HCT116 (cell line): ENCODE data around the gene TMEM62. TPM values are rescaled to one million over a fixed set of nuclear protein-coding genes. Genes with fewer than 3 reads are reported as not detected.

Experiments
- ATAC-seq: fragments of 200-7000 bp; cut with Tn5 transposase; 2 replicates; pipeline ENCODE4 v1.9.1; 2020; ENCODE audit warnings: mild to moderate bottlenecking, moderate library complexity
- BruUV-seq: library from RNA; stranded (reverse); fragments of 400-500 nt; replicated peaks from 2 replicates; lab custom pipeline; 2021; lab: Mats Ljungman, UMichigan
- CTCF ChIA-PET: fragments of 300-600 bp; sonication (Branson Sonifier 250); formaldehyde crosslinking; loops from one replicate; lab custom pipeline; 2021; ENCODE audit warnings: antibody characterized with exemption; lab: Charles Lee
- POLR2A ChIA-PET: fragments of 300-600, 350-600 bp; sonication (Branson Sonifier 250); formaldehyde crosslinking; loops from one replicate; lab custom pipeline; 2021; ENCODE audit warnings: antibody characterized with exemption; lab: Charles Lee
- RAD21 ChIA-PET, 2 experiments: fragments of 300-600 bp; sonication (Branson Sonifier 250); formaldehyde crosslinking; loops; one replicate each; lab custom pipeline; 2023; ENCODE audit warnings: low total read pairs in 2 of 2; ENCODE audit not compliant: uncharacterized antibody in 2 of 2, unreplicated experiment in 2 of 2, low non-redundant PET in 1 of 2; lab: Charles Lee
- DNase-seq: peaks from one replicate; pipeline ENCODE4 v3.0.0-alpha.2; 2010; ENCODE audit warnings: low read depth, low spot score
- H2AFZ ChIP-seq: fragments of 200-600 bp; shearing (Covaris generic), sonication (generic); 2 replicates; pipeline ENCODE4 v1.6.1; 2017; ENCODE audit warnings: low read depth, mixed run types, mixed read lengths, antibody characterized with exemption, low read length; ENCODE audit not compliant: poor library complexity, severe bottlenecking
- H3K27ac ChIP-seq: 2 replicates; pipeline ENCODE4 v1.5.1; 2012; ENCODE audit warnings: low read depth, low read length
- H3K27me3 ChIP-seq: fragments of 200-600 bp; sonication (generic); 2 replicates; pipeline ENCODE4 v1.6.1; 2016; ENCODE audit warnings: mixed run types, low read length, mixed read lengths; ENCODE audit not compliant: insufficient read depth
- H3K36me3 ChIP-seq, 2 experiments: fragments of 200-500 bp in 1 of 2; fragments of 200-600 bp in 1 of 2; sonication (Bioruptor generic) in 1 of 2; sonication (generic) in 1 of 2; 2 replicates each; pipeline versions ENCODE4 v1.5.1 to v1.6.1; 2014 to 2016; ENCODE audit warnings: low read length in 2 of 2, inconsistent platforms in 1 of 2, mixed read lengths in 1 of 2, mixed run types in 1 of 2; ENCODE audit not compliant: insufficient read depth in 2 of 2, control insufficient read depth in 1 of 2
- H3K4me1 ChIP-seq, 2 experiments: fragments of 200-600 bp in 1 of 2; sonication (generic) in 1 of 2; 2 replicates each; pipeline versions ENCODE4 v1.5.1 to v1.6.1; 2012 to 2017; ENCODE audit warnings: low read length in 2 of 2, inconsistent platforms in 1 of 2, mild to moderate bottlenecking in 1 of 2, mixed read lengths in 1 of 2, mixed run types in 1 of 2, moderate library complexity in 1 of 2; ENCODE audit not compliant: insufficient read depth in 2 of 2, control insufficient read depth in 1 of 2
- H3K4me2 ChIP-seq: fragments of 200-600 bp; sonication (generic); 2 replicates; pipeline ENCODE4 v1.6.1; 2017; ENCODE audit warnings: mixed run types, low read length, mixed read lengths
- H3K4me3 ChIP-seq, 2 experiments: fragments of 200-600 bp in 1 of 2; sonication (generic) in 1 of 2; replicated peaks in 1 of 2; 2 replicates each; pipeline ENCODE4 v1.5.1; 2011 to 2016; ENCODE audit warnings: low read length in 2 of 2, control low read depth in 1 of 2, low read depth in 1 of 2, mild to moderate bottlenecking in 1 of 2, mixed read lengths in 1 of 2, mixed run types in 1 of 2
- H3K79me2 ChIP-seq: fragments of 200-600 bp; sonication (generic); 2 replicates; pipeline ENCODE4 v1.6.1; 2017; ENCODE audit warnings: mild to moderate bottlenecking, mixed run types, low read length, moderate library complexity, mixed read lengths; ENCODE audit not compliant: insufficient read depth
- H3K9ac ChIP-seq: fragments of 200-600 bp; sonication (generic); 2 replicates; pipeline ENCODE4 v1.6.1; 2016; ENCODE audit warnings: low read length, mixed read lengths
- H3K9me2 ChIP-seq: fragments of 200-600 bp; sonication (generic), shearing (Covaris generic); 2 replicates; pipeline ENCODE4 v1.6.1; 2017; ENCODE audit warnings: mixed run types, mild to moderate bottlenecking, moderate library complexity; ENCODE audit not compliant: insufficient read depth
- H3K9me3 ChIP-seq, 2 experiments: fragments of 200-500 bp in 1 of 2; fragments of 200-600 bp in 1 of 2; sonication (Bioruptor generic) in 1 of 2; sonication (generic) in 1 of 2; 2 replicates each; pipeline ENCODE4 v1.6.1; 2014 to 2017; ENCODE audit warnings: low read length in 2 of 2, mixed read lengths in 2 of 2, inconsistent platforms in 1 of 2, low read depth in 1 of 2, mild to moderate bottlenecking in 1 of 2, mixed run types in 1 of 2, moderate library complexity in 1 of 2; ENCODE audit not compliant: control insufficient read depth in 1 of 2, insufficient read depth in 1 of 2
- H4K20me1 ChIP-seq: fragments of 200-600 bp; sonication (generic), shearing (Covaris generic); 2 replicates; pipeline ENCODE4 v1.6.1; 2017; ENCODE audit warnings: mixed run types, mild to moderate bottlenecking, moderate library complexity; ENCODE audit not compliant: insufficient read depth
- CTCF ChIP-seq, 3 experiments: fragments of 200-600 bp in 1 of 3; sonication (generic) in 1 of 3; IDR thresholded peaks in 2 of 3; conservative IDR thresholded peaks in 1 of 3; 2 replicates each; pipeline ENCODE4 v1.5.1; 2012 to 2017; ENCODE audit warnings: low read depth in 2 of 3, low read length in 2 of 3, antibody characterized with exemption in 1 of 3, borderline replicate concordance in 1 of 3, control low read depth in 1 of 3, mild to moderate bottlenecking in 1 of 3, mixed read lengths in 1 of 3, mixed run types in 1 of 3, moderate library complexity in 1 of 3; ENCODE audit not compliant: insufficient read depth in 1 of 3
- EZH2 ChIP-seq: fragments of 200-600 bp; sonication (generic); IDR thresholded peaks from 2 replicates; pipeline ENCODE4 v1.6.1; 2017; ENCODE audit warnings: antibody characterized with exemption, mixed run types
- RAD21 ChIP-seq: IDR thresholded peaks from 2 replicates; pipeline ENCODE4 v1.6.1; 2012; ENCODE audit warnings: low read depth, mild to moderate bottlenecking
- SP1 ChIP-seq: IDR thresholded peaks from 2 replicates; pipeline ENCODE4 v1.6.1; 2012; ENCODE audit warnings: low read depth
- YY1 ChIP-seq: IDR thresholded peaks from 2 replicates; pipeline ENCODE4 v1.6.1; 2011; ENCODE audit warnings: low read length, low read depth, moderate library complexity, mild to moderate bottlenecking; ENCODE audit not compliant: insufficient replicate concordance; ENCODE audit errors: extremely low read depth
- ZBTB33 ChIP-seq: IDR thresholded peaks from 2 replicates; pipeline ENCODE4 v1.6.1; 2011; ENCODE audit warnings: mild to moderate bottlenecking, low read length, moderate library complexity; ENCODE audit not compliant: insufficient replicate concordance; ENCODE audit errors: extremely low read depth
- intact Hi-C: fragments of 100-400 bp; cut with micrococcal nuclease; formaldehyde crosslinking; loops from 2 replicates; pipeline ENCODE4 v1.10.0; 2022
- total RNA-seq: library from RNA; stranded (reverse); gene quantifications from one replicate; pipeline ENCODE4 v1.2.1, GENCODE V29; 2021; ENCODE audit not compliant: unreplicated experiment
- TF ChIP-seq, protein P1 (sequence below): IDR thresholded peaks from 2 replicates; pipeline ENCODE4 v1.6.1; 2012

Gene TMEM62
- total RNA-seq, 1 experiment from 2014 or later = 8.8 TPM

GRCh38 chr15:43103907-43104306 lies 29.5 kb upstream of the TMEM62 start:
- Histone ChIP-seq H3K4me1 (peaks cover 11 to 12% of the 10 kb centered on the region in 2 experiments), H3K27me3 (no peaks in the 10 kb centered on the region), H4K20me1 (no peaks in the 10 kb centered on the region), H2AFZ (no peak overlapping the region), H3K9me3 (no peaks in the 10 kb centered on the region), H3K36me3 (no peaks in the 10 kb centered on the region; a peak in 1 of 4 replicates), H3K9me2 (no peaks in the 10 kb centered on the region), H3K4me2 (peak overlapping the region; percentile 86; the same call in 1 of the 2 replicates), H3K27ac (no peak overlapping the region), H3K9ac (no peak overlapping the region), H3K4me3 (no peak overlapping the region), H3K79me2 (peaks cover 57% of the 10 kb centered on the region)
- ATAC-seq = no peak
- ChIA-PET POLR2A (no interaction called here), CTCF (no interaction called here), RAD21 (no interaction called here)
- TF ChIP-seq RAD21 (no peak), EZH2 (no peak), ZBTB33 (no peak), CTCF (IDR thresholded peaks at IDR 0.05 in 2 of 3, conservative IDR thresholded peaks at IDR 0.05 in 1 of 3; ENCODE audit: borderline replicate concordance in 1 of 3, insufficient read depth in 1 of 3, low read depth in 2 of 3, low read length in 2 of 3) (no peak), YY1 (no peak), SP1 (no peak)
- TF ChIP-seq, protein P1, sequence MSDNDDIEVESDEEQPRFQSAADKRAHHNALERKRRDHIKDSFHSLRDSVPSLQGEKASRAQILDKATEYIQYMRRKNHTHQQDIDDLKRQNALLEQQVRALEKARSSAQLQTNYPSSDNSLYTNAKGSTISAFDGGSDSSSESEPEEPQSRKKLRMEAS = no peak
- BruUV-seq = no TSS peak
- DNase-seq = no peak
- intact Hi-C loops = no loop called here
